NOMO-1 treated with dmso at 0.1 percent for 144 hours (cell line): ENCODE results near the gene CADM2.
"Not testable (repeated sequence)": the region's sequence is repeated elsewhere in the genome, so short reads cannot be mapped to it uniquely, and the experiment has no call there.

ENCODE experiments used
- DNase-seq: peaks from one replicate; lab custom pipeline; 2025; ENCODE audit not compliant: unreplicated experiment; lab: John Stamatoyannopoulos, UW

The CADM2 gene

GRCh38 chr3:85455561-85456200 lies 496.9 kb downstream of the CADM2 start:
- DNase-seq, result no peak

- no peak for DNase-seq
Measured at GRCh38 chr3:85474241-85474640, 515.5 kb downstream of the CADM2 start.

GRCh38 chr3:85475346-85475745 lies 516.6 kb downstream of the CADM2 start:
- no peak for DNase-seq

GRCh38 chr3:85476891-85477495 lies 518.2 kb downstream of the CADM2 start:
- no peak for DNase-seq

GRCh38 chr3:85481411-85482212 lies 522.8 kb downstream of the CADM2 start:
- DNase-seq, result no peak

GRCh38 chr3:85482213-85482490 lies 523.4 kb downstream of the CADM2 start:
- DNase-seq, result no peak

GRCh38 chr3:85483986-85484385 lies 525.2 kb downstream of the CADM2 start:
- DNase-seq, result no peak

- DNase-seq, result no peak
Measured at GRCh38 chr3:85487375-85487774, 528.6 kb downstream of the CADM2 start.

- DNase-seq, result no peak
Measured at GRCh38 chr3:85495602-85496001, 536.8 kb downstream of the CADM2 start.

- no peak for DNase-seq
Measured at GRCh38 chr3:85498177-85498576, 539.4 kb downstream of the CADM2 start.

GRCh38 chr3:85502148-85502875 lies 543.5 kb downstream of the CADM2 start:
- DNase-seq, result no peak

- DNase-seq, result not testable (repeated sequence)
Measured at GRCh38 chr3:85504129-85504784, 545.5 kb downstream of the CADM2 start.

GRCh38 chr3:85504785-85505511 lies 546.2 kb downstream of the CADM2 start:
- not testable (repeated sequence) for DNase-seq

- DNase-seq, result not testable (repeated sequence)
Measured at GRCh38 chr3:85507052-85507451, 548.3 kb downstream of the CADM2 start.

- no peak for DNase-seq
Measured at GRCh38 chr3:85508659-85509058, 549.9 kb downstream of the CADM2 start.

GRCh38 chr3:85516146-85516545 lies 557.4 kb downstream of the CADM2 start:
- no peak for DNase-seq

GRCh38 chr3:85524104-85524503 lies 565.3 kb downstream of the CADM2 start:
- no peak for DNase-seq

GRCh38 chr3:85525264-85525663 lies 566.5 kb downstream of the CADM2 start:
- DNase-seq, result no peak

GRCh38 chr3:85533586-85533985 lies 574.8 kb downstream of the CADM2 start:
- DNase-seq, result no peak

- no peak for DNase-seq
Measured at GRCh38 chr3:85535517-85535916, 576.7 kb downstream of the CADM2 start.

GRCh38 chr3:85539232-85539631 lies 580.4 kb downstream of the CADM2 start:
- no peak for DNase-seq
